ENCODE results near the gene AATK. TPM values are rescaled to one million over a fixed set of nuclear protein-coding genes. Genes with fewer than 3 reads are reported as not detected.
A peak's percentile ranks its signal among the peaks of the same experiment; 100 is the strongest.

Gene AATK
- total and polyA plus RNA-seq, 9 of the 15 experiments (the other 6 are each of a cell fraction or from before 2014, with no cell fraction given) = 0.11 to 0.55 (median 0.38) TPM; not detected in 5

DNA sequence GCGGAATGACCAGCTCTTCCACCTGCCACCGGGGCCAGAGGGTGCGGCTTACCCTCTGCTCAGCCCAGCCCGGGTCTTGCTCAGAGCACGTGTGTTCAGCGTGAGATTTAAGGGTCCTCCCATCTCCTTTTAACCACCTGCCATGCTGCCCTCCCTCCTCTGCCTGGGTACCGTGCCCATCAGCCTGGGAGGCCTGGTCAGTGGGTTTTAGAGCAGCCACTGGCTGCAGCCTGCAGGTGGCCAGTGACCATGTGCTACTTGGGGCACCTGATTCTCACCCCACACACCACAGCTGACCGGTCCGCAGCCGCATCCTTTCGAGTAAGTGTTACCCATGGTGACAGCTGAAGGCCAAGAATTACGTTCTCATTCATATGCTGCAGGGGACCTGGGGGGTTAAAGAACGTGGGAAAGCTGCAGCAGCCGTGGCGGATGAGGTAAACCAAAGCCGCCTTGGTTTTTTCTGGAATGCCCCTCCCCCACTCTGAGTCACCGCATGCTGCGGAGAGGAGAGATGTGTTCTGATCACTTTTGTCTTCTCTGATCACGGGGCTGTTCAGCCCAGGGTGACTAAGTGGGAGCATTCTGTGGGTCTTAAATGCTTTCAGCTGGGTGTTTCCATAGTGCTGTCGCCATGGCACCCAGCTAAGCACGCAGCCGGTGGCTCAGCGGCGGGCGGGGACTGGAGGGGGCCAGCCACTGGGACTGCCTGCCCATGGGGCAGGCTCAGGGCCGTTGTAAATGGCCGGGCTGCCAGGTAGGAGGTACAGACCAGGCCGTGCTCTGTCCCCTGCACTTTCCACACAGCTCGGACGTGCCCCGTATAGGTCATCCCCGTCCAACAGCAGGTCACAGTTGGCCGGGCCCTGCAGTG lies 71.3 kb downstream of the AATK start (continued):
- peak; percentile 99 for TF ChIP-seq JUND (IDR thresholded peaks at IDR 0.05; ENCODE audit: borderline replicate concordance, low read depth, low read length)
- TF ChIP-seq JUND (tag; IDR thresholded peaks at IDR 0.05; ENCODE audit: borderline replicate concordance, low read depth, low read length) = peak; percentile 98
- peak; percentile 61 for TF ChIP-seq MTA3 (IDR thresholded peaks at IDR 0.05; ENCODE audit: borderline replicate concordance)
- 0 out of 2 replicates have a peak, but pooled peaks have one; percentile 14 for TF ChIP-seq ZNF41 (CRISPR knock-in tag; conservative IDR thresholded peaks at IDR 0.05)
- no peak for TF ChIP-seq ZNF134 (CRISPR knock-in tag; conservative IDR thresholded peaks at IDR 0.05)
- TF ChIP-seq EGR1 (conservative IDR thresholded peaks at IDR 0.05) = peak; percentile 50
- TF ChIP-seq, protein P1, sequence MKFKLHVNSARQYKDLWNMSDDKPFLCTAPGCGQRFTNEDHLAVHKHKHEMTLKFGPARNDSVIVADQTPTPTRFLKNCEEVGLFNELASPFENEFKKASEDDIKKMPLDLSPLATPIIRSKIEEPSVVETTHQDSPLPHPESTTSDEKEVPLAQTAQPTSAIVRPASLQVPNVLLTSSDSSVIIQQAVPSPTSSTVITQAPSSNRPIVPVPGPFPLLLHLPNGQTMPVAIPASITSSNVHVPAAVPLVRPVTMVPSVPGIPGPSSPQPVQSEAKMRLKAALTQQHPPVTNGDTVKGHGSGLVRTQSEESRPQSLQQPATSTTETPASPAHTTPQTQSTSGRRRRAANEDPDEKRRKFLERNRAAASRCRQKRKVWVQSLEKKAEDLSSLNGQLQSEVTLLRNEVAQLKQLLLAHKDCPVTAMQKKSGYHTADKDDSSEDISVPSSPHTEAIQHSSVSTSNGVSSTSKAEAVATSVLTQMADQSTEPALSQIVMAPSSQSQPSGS (CRISPR knock-in tag; IDR thresholded peaks at IDR 0.05) = peak; percentile 69; the same call in 1 of the 2 replicates
- TF ChIP-seq, protein P2, sequence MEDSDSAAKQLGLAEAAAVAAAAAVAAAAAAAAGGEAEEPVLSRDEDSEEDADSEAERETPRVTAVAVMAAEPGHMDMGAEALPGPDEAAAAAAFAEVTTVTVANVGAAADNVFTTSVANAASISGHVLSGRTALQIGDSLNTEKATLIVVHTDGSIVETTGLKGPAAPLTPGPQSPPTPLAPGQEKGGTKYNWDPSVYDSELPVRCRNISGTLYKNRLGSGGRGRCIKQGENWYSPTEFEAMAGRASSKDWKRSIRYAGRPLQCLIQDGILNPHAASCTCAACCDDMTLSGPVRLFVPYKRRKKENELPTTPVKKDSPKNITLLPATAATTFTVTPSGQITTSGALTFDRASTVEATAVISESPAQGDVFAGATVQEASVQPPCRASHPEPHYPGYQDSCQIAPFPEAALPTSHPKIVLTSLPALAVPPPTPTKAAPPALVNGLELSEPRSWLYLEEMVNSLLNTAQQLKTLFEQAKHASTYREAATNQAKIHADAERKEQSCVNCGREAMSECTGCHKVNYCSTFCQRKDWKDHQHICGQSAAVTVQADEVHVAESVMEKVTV (CRISPR knock-in tag; IDR thresholded peaks at IDR 0.05) = no peak
- TF ChIP-seq ELF4 (CRISPR knock-in tag; IDR thresholded peaks at IDR 0.05) = 0 out of 2 replicates have a peak, but pooled peaks have one; percentile 18
- TF ChIP-seq, protein P3, sequence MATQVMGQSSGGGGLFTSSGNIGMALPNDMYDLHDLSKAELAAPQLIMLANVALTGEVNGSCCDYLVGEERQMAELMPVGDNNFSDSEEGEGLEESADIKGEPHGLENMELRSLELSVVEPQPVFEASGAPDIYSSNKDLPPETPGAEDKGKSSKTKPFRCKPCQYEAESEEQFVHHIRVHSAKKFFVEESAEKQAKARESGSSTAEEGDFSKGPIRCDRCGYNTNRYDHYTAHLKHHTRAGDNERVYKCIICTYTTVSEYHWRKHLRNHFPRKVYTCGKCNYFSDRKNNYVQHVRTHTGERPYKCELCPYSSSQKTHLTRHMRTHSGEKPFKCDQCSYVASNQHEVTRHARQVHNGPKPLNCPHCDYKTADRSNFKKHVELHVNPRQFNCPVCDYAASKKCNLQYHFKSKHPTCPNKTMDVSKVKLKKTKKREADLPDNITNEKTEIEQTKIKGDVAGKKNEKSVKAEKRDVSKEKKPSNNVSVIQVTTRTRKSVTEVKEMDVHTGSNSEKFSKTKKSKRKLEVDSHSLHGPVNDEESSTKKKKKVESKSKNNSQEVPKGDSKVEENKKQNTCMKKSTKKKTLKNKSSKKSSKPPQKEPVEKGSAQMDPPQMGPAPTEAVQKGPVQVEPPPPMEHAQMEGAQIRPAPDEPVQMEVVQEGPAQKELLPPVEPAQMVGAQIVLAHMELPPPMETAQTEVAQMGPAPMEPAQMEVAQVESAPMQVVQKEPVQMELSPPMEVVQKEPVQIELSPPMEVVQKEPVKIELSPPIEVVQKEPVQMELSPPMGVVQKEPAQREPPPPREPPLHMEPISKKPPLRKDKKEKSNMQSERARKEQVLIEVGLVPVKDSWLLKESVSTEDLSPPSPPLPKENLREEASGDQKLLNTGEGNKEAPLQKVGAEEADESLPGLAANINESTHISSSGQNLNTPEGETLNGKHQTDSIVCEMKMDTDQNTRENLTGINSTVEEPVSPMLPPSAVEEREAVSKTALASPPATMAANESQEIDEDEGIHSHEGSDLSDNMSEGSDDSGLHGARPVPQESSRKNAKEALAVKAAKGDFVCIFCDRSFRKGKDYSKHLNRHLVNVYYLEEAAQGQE (IDR thresholded peaks at IDR 0.05; ENCODE audit: borderline replicate concordance) = peak; percentile 33; the same call in 1 of the 2 replicates
- TF ChIP-seq, protein P3 (CRISPR knock-in tag; IDR thresholded peaks at IDR 0.05; ENCODE audit: low read depth) = no peak
- TF ChIP-seq SPI1 (IDR thresholded peaks at IDR 0.05; ENCODE audit: borderline replicate concordance, low read depth, low read length) = no peak
- TF ChIP-seq IRF2 (CRISPR knock-in tag; IDR thresholded peaks at IDR 0.05) = no peak
- TF ChIP-seq, protein P4, sequence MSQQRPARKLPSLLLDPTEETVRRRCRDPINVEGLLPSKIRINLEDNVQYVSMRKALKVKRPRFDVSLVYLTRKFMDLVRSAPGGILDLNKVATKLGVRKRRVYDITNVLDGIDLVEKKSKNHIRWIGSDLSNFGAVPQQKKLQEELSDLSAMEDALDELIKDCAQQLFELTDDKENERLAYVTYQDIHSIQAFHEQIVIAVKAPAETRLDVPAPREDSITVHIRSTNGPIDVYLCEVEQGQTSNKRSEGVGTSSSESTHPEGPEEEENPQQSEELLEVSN (IDR thresholded peaks at IDR 0.05; ENCODE audit: borderline replicate concordance in 1 of 2, extremely low read depth in 1 of 2, insufficient read depth in 1 of 2, insufficient read length in 1 of 2, low read depth in 1 of 2, low read length in 1 of 2, poor library complexity in 1 of 2, severe bottlenecking in 1 of 2) = peak; percentile 13 to 58
